ENCODE measurements around the gene COG4. TPM values are rescaled to one million over a fixed set of nuclear protein-coding genes. Genes with fewer than 3 reads are reported as not detected.
A peak's percentile ranks its signal among the peaks of the same experiment; 100 is the strongest.
"Not testable (repeated sequence)": the region's sequence is repeated elsewhere in the genome, so short reads cannot be mapped to it uniquely, and the experiment has no call there.

COG4 gene
- polyA plus RNA-seq, 3 donors = 37.6 to 40.6 (median 40.1) TPM

GRCh38 chr16:70526403-70526802, 3.0 kb upstream of the COG4 start:
- peak overlapping the region in 3 of 7 donors; percentile 5 to 54 (median 26) for H3K27ac Mint-ChIP-seq
- Histone ChIP-seq H3K4me3 (replicated peaks in 1 of 3; ENCODE audit: low read depth in 2 of 3, low read length in 3 of 3) (no peak overlapping the region), H3K9ac (ENCODE audit: insufficient read depth, low read length, poor library complexity, severe bottlenecking) (no peak overlapping the region), H3K27ac (ENCODE audit: low read depth in 1 of 2, low read length in 2 of 2) (peak overlapping the region in 1 of 2 donors; percentile 48), H3K79me2 (ENCODE audit: insufficient read depth, low read length) (peaks cover 98% of the 10 kb centered on the region), H3K9me3 (replicated peaks in 1 of 2; ENCODE audit: control insufficient read depth in 1 of 2, insufficient read depth in 1 of 2, low read length in 2 of 2) (no peaks in the 10 kb centered on the region), H3K27me3 (ENCODE audit: control insufficient read depth in 2 of 2, insufficient read depth in 2 of 2, low read length in 2 of 2) (no peaks in the 10 kb centered on the region), H2AFZ (ENCODE audit: insufficient read depth, low read depth, low read length, poor library complexity, severe bottlenecking) (no peak overlapping the region), H3K36me3 (replicated peaks in 1 of 2; ENCODE audit: control insufficient read depth in 1 of 2, insufficient read depth in 2 of 2, low read length in 2 of 2) (peaks cover 22 to 52% of the 10 kb centered on the region in 2 donors), H4K20me1 (ENCODE audit: insufficient read depth, low read length) (peaks cover 44% of the 10 kb centered on the region), H3K4me2 (replicated peaks; ENCODE audit: extremely low read depth, low read length, poor library complexity, severe bottlenecking) (no peak overlapping the region), H3K4me1 (ENCODE audit: control insufficient read depth in 1 of 2, insufficient read depth in 2 of 2, low read length in 2 of 2) (peaks cover 22 to 38% of the 10 kb centered on the region in 2 donors)
- peaks cover 37 to 52% of the 10 kb centered on the region in 2 donors for H3K36me3 Mint-ChIP-seq
- TF ChIP-seq CTCF (IDR thresholded peaks at IDR 0.05) = no peak
- H3K4me1 Mint-ChIP-seq = peaks cover 36% of the 10 kb centered on the region
- intact Hi-C loops (cut with micrococcal nuclease) = loop anchor here (10.0 kb wide), 2 partner anchors 72 to 142 kb away; partner anchors contain the start of gene FCSK (in 1 of the 2)
- peaks cover 0 to 4% (median 1%) of the 10 kb centered on the region in 3 donors for H3K27me3 Mint-ChIP-seq (ENCODE audit: low read depth in 3 of 3)
- WGBS (ENCODE audit: insufficient coverage) = 73% methylated on average over 2 of the region's 6 CpGs
- DNase-seq = no peak
- no peak overlapping the region for H3K4me3 Mint-ChIP-seq
- H3K9me3 Mint-ChIP-seq = no peaks in the 10 kb centered on the region

GRCh38 chr16:70524399-70524825, 1.1 kb upstream of the COG4 start:
- H2AFZ ChIP-seq (ENCODE audit: insufficient read depth, low read depth, low read length, poor library complexity, severe bottlenecking) = peak overlapping the region; percentile 97
- H3K36me3 ChIP-seq (replicated peaks in 1 of 2; ENCODE audit: control insufficient read depth in 1 of 2, insufficient read depth in 2 of 2, low read length in 2 of 2) = peaks cover 8 to 37% of the 10 kb centered on the region in 2 donors
- 0% methylated on average over 22 of the region's 24 CpGs for WGBS (ENCODE audit: insufficient coverage)
- peaks cover 34 to 50% of the 10 kb centered on the region in 2 donors for H3K4me1 ChIP-seq (ENCODE audit: control insufficient read depth in 1 of 2, insufficient read depth in 2 of 2, low read length in 2 of 2)
- H4K20me1 ChIP-seq (ENCODE audit: insufficient read depth, low read length) = peaks cover 30% of the 10 kb centered on the region
- H3K4me3 ChIP-seq (replicated peaks in 1 of 3; ENCODE audit: low read depth in 2 of 3, low read length in 3 of 3) = peak overlapping the region; percentile 84 to 99 (median 96)
- Mint-ChIP-seq H3K4me1 (peaks cover 48% of the 10 kb centered on the region), H3K27ac (peak overlapping the region; percentile 94 to 99 (median 97)), H3K36me3 (peaks cover 27 to 36% of the 10 kb centered on the region in 2 donors), H3K4me3 (peak overlapping the region; percentile 96 to 99)
- H3K4me2 ChIP-seq (replicated peaks; ENCODE audit: extremely low read depth, low read length, poor library complexity, severe bottlenecking) = peak overlapping the region; percentile 91
- intact Hi-C loops (cut with micrococcal nuclease) = loop anchor here (5.0 to 10.0 kb wide), 4 partner anchors 70 to 177 kb away; partner anchors contain the start of genes DDX19A (in 1 of the 2) and FCSK (in 1 of the 2)
- peak overlapping the region; percentile 96 for H3K9ac ChIP-seq (ENCODE audit: insufficient read depth, low read length, poor library complexity, severe bottlenecking)
- H3K79me2 ChIP-seq (ENCODE audit: insufficient read depth, low read length) = peaks cover 93% of the 10 kb centered on the region
- peak overlapping the region; percentile 81 to 97 for H3K27ac ChIP-seq (ENCODE audit: low read depth in 1 of 2, low read length in 2 of 2)
- not testable (repeated sequence) for H3K9me3 ChIP-seq (replicated peaks in 1 of 2; ENCODE audit: control insufficient read depth in 1 of 2, insufficient read depth in 1 of 2, low read length in 2 of 2); H3K27me3 ChIP-seq (ENCODE audit: control insufficient read depth in 2 of 2, insufficient read depth in 2 of 2, low read length in 2 of 2); H3K27me3 Mint-ChIP-seq (ENCODE audit: low read depth in 3 of 3); H3K9me3 Mint-ChIP-seq
- peak in 1 of 3 donors; percentile 29 for DNase-seq
